MV-4-11 (cell line): ENCODE results near the gene NOS1.
"Not testable (repeated sequence)": the region's sequence is repeated elsewhere in the genome, so short reads cannot be mapped to it uniquely, and the experiment has no call there.

ENCODE experiments used
- DNase-seq: peaks from one replicate; lab custom pipeline; 2025; lab: John Stamatoyannopoulos, UW

Gene NOS1

GRCh38 chr12:117361347-117361751, at the start of gene NOS1:
Gene NOS1, minus strand, starts transcription at chr12:117361626. Its CDS starts 30,557 bp downstream, at chr12:117331069.
- DNase-seq = no peak

GRCh38 chr12:117409286-117409685, 47.9 kb upstream of the NOS1 start:
- DNase-seq = no peak

- no peak for DNase-seq
Measured at GRCh38 chr12:117408161-117408791, 46.9 kb upstream of the NOS1 start.

GRCh38 chr12:117404940-117405339, 43.5 kb upstream of the NOS1 start:
- DNase-seq = no peak

GRCh38 chr12:117404203-117404853, 42.9 kb upstream of the NOS1 start:
- DNase-seq = no peak

GRCh38 chr12:117403586-117404139, 42.2 kb upstream of the NOS1 start:
- DNase-seq = no peak

- no peak for DNase-seq
Measured at GRCh38 chr12:117402363-117402762, 40.9 kb upstream of the NOS1 start.

GRCh38 chr12:117400912-117401311, 39.5 kb upstream of the NOS1 start:
- no peak for DNase-seq

GRCh38 chr12:117398482-117398881, 37.1 kb upstream of the NOS1 start:
- not testable (repeated sequence) for DNase-seq

- DNase-seq = no peak
Measured at GRCh38 chr12:117395766-117396165, 34.3 kb upstream of the NOS1 start.

GRCh38 chr12:117394491-117394890, 33.1 kb upstream of the NOS1 start:
- DNase-seq = no peak

- no peak for DNase-seq
Measured at GRCh38 chr12:117393656-117394055, 32.2 kb upstream of the NOS1 start.

- DNase-seq = no peak
Measured at GRCh38 chr12:117390866-117391265, 29.4 kb upstream of the NOS1 start.

- DNase-seq = no peak
Measured at GRCh38 chr12:117388951-117389446, 27.6 kb upstream of the NOS1 start.

- no peak for DNase-seq
Measured at GRCh38 chr12:117387832-117388231, 26.4 kb upstream of the NOS1 start.

- DNase-seq = no peak
Measured at GRCh38 chr12:117384735-117385134, 23.3 kb upstream of the NOS1 start.

GRCh38 chr12:117380083-117380482, 18.7 kb upstream of the NOS1 start:
- no peak for DNase-seq

- DNase-seq = no peak
Measured at GRCh38 chr12:117377758-117378157, 16.3 kb upstream of the NOS1 start.

GRCh38 chr12:117370588-117370987, 9.2 kb upstream of the NOS1 start:
- DNase-seq = no peak

- not testable (repeated sequence) for DNase-seq
Measured at GRCh38 chr12:117370000-117370399, 8.6 kb upstream of the NOS1 start.

- DNase-seq = peak; percentile 45
Measured at GRCh38 chr12:117367006-117367638, 5.7 kb upstream of the NOS1 start.

GRCh38 chr12:117365049-117365616, 3.7 kb upstream of the NOS1 start:
- no peak for DNase-seq
